Natural killer cell treated with Interleukin-12 subunit alpha and Interleukin-12 subunit beta and Interleukin-15 and Interleukin-18, amount 100 ng/mL, for 72 hours (primary cell): ENCODE measurements around the gene PDE11A. TPM values are rescaled to one million over a fixed set of nuclear protein-coding genes. Genes with fewer than 3 reads are reported as not detected.
A peak's percentile ranks its signal among the peaks of the same experiment; 100 is the strongest.

Experiments
- ATAC-seq, 2 donors: fragments of 150-1000 bp; cut with Tn5 transposase in 1 of 2; sonication (Bioruptor Pico), chemical (Tn5 transposase) in 1 of 2; 2 replicates each; pipeline ENCODE4 v1.10.0; 2021
- DNase-seq: peaks from one replicate; pipeline ENCODE4 v3.0.0; 2022; ENCODE audit warnings: low spot score
- H3K27ac Mint-ChIP-seq, 2 donors: 1 replicate in 1 of 2; 2 replicates in 1 of 2; pipeline ENCODE4 v1.8.0; 2022; ENCODE audit warnings: mixed read lengths in 2 of 2, mild to moderate bottlenecking in 1 of 2, moderate library complexity in 1 of 2
- H3K27me3 Mint-ChIP-seq, 2 donors: 1 replicate in 1 of 2; 2 replicates in 1 of 2; pipeline ENCODE4 v1.8.0; 2022; ENCODE audit warnings: mixed read lengths in 2 of 2
- H3K36me3 Mint-ChIP-seq: one replicate; pipeline ENCODE4 v1.8.0; 2022; ENCODE audit warnings: mixed read lengths
- H3K4me1 Mint-ChIP-seq, 2 donors: 1 replicate in 1 of 2; 2 replicates in 1 of 2; pipeline ENCODE4 v1.8.0; 2022; ENCODE audit warnings: low read depth in 2 of 2, mixed read lengths in 2 of 2, mild to moderate bottlenecking in 1 of 2
- H3K4me3 Mint-ChIP-seq: one replicate; pipeline ENCODE4 v1.8.0; 2022; ENCODE audit warnings: mixed read lengths
- H3K9me3 Mint-ChIP-seq: 2 replicates; pipeline ENCODE4 v1.8.0; 2022; ENCODE audit warnings: mixed read lengths
- total RNA-seq, 2 donors: library from RNA; stranded (reverse); gene quantifications; one replicate each; pipeline ENCODE4 v1.2.3, GENCODE V29; 2022

Gene PDE11A
- total RNA-seq, 2 donors from 2014 or later: not detected

- DNase-seq (no peak), ATAC-seq (no peak)
- no peak overlapping the region for H3K4me3 Mint-ChIP-seq
- peaks cover 33 to 36% of the 10 kb centered on the region in 2 donors for H3K4me1 Mint-ChIP-seq
- H3K9me3 Mint-ChIP-seq: peaks cover 9% of the 10 kb centered on the region
- peaks cover 6% of the 10 kb centered on the region for H3K36me3 Mint-ChIP-seq
- H3K27me3 Mint-ChIP-seq: no peaks in the 10 kb centered on the region
- peak overlapping the region in 1 of 2 donors; percentile 36 for H3K27ac Mint-ChIP-seq
These were observed 290.0 kb downstream of the PDE11A start for GRCh38 chr2:177782613-177783012.

DNA sequence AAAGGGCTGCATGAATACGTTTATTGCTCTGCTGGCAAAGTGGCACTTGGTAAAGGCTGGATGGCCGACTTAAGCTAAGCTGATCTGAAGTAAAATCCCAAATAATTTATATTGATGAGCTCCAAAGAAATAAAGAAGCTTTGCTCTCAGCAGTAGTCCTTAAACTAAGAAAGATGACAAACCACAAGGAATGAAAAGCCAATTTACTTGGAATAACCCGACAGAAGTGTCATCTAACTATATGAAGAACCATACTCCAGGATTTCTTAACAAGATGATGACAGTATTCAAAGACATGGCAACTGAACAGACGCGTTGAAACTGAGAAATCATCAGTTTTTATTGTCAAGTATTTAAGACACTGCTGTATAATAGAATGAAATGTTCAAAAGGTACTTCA lies 294.1 kb downstream of the PDE11A start:
- ATAC-seq (no peak), DNase-seq (no peak)
- H3K4me1 Mint-ChIP-seq: peaks cover 15 to 16% of the 10 kb centered on the region in 2 donors
- H3K27ac Mint-ChIP-seq: no peak overlapping the region
- peaks cover 6% of the 10 kb centered on the region for H3K9me3 Mint-ChIP-seq
- H3K36me3 Mint-ChIP-seq: no peaks in the 10 kb centered on the region
- H3K4me3 Mint-ChIP-seq: no peak overlapping the region
- no peaks in the 10 kb centered on the region for H3K27me3 Mint-ChIP-seq

DNA sequence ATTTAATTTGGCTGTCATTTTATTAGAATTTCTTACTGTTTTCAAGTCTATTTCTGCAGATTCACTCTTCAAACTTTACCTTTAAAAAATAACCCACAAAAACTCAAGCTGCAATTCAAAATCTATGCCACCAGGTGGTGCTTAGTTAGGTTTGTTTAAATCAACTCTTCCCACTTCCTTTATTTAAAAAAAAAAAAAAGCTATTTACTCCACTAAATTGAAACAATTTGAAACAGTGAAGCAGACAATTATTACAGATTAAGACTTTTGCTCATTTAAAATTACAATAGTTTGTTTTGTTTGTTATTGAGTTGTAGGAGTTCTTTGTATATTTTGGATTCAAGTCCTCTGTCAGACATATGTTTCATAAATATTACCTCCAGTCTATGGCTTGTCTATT lies 300.0 kb downstream of the PDE11A start:
- ATAC-seq (no peak), DNase-seq (no peak)
- peak overlapping the region in 1 of 2 donors; percentile 54 for H3K27ac Mint-ChIP-seq
- peaks cover 0 to 5% of the 10 kb centered on the region in 2 donors for H3K4me1 Mint-ChIP-seq
- H3K9me3 Mint-ChIP-seq: no peaks in the 10 kb centered on the region
- no peaks in the 10 kb centered on the region for H3K27me3 Mint-ChIP-seq
- H3K36me3 Mint-ChIP-seq: no peaks in the 10 kb centered on the region
- H3K4me3 Mint-ChIP-seq: no peak overlapping the region

GRCh38 chr2:177771191-177771590 lies 301.4 kb downstream of the PDE11A start:
- no peak for DNase-seq
- H3K36me3 Mint-ChIP-seq: no peaks in the 10 kb centered on the region

GRCh38 chr2:177767768-177768167 lies 304.8 kb downstream of the PDE11A start:
- peaks cover 4 to 8% of the 10 kb centered on the region in 2 donors for H3K4me1 Mint-ChIP-seq
- ATAC-seq: no peak
- H3K4me3 Mint-ChIP-seq: no peak overlapping the region
- no peaks in the 10 kb centered on the region for H3K36me3 Mint-ChIP-seq
- H3K9me3 Mint-ChIP-seq: no peaks in the 10 kb centered on the region
- no peak overlapping the region for H3K27ac Mint-ChIP-seq
- H3K27me3 Mint-ChIP-seq: peaks cover 3 to 5% of the 10 kb centered on the region in 2 donors
- DNase-seq: no peak

More at GRCh38 chr2:177771191-177771590, 301.4 kb downstream of the PDE11A start:
- Mint-ChIP-seq H3K4me1 (peaks cover 0 to 5% of the 10 kb centered on the region in 2 donors), H3K9me3 (no peaks in the 10 kb centered on the region), H3K4me3 (no peak overlapping the region), H3K27ac (no peak overlapping the region), H3K27me3 (no peaks in the 10 kb centered on the region)
- ATAC-seq: no peak

GRCh38 chr2:177765698-177766097 lies 306.9 kb downstream of the PDE11A start:
- H3K4me3 Mint-ChIP-seq: no peak overlapping the region
- ATAC-seq: no peak
- H3K27me3 Mint-ChIP-seq: peaks cover 12 to 21% of the 10 kb centered on the region in 2 donors

DNA sequence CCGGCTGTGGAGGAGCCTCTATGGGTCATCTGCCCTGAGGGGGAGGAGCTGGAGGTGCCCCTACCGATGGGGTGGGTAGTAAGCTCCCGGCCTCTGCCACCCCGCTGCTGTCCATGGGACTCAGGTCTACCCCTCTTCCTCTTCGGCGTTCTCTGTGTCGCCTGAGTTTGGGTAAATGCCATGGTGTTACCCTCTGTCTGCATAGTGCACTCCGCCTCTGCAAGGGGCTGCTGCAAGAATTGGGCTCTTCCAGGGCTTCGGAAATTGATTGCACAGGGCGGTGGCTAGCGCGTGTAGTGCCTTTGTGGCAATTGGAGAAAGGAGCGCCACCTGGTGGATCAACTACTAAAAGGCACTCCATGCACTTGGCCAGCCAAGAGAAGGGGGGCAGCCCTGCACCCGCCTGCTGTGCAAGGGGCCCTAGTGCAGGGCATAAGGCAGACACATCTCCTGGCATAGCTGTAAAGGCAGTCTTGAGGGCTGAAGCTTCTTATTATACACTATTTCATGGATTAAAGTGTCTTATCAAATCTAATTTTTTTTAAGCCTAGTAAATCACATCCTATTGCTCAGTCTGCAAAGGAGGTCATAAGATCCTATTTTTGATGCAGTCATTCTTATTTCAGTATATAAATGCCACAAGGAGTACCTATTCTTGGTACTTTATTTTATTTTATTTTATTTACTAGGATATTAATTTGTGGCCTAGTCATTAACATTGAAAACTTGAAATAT lies 308.9 kb downstream of the PDE11A start:
- H3K27ac Mint-ChIP-seq: no peak overlapping the region
- peak; percentile 84 to 91 for ATAC-seq
- peaks cover 14 to 24% of the 10 kb centered on the region in 2 donors for H3K27me3 Mint-ChIP-seq
- peaks cover 4 to 8% of the 10 kb centered on the region in 2 donors for H3K4me1 Mint-ChIP-seq
- H3K36me3 Mint-ChIP-seq: no peaks in the 10 kb centered on the region
- no peaks in the 10 kb centered on the region for H3K9me3 Mint-ChIP-seq
- peak overlapping the region; percentile 32 for H3K4me3 Mint-ChIP-seq
- DNase-seq: peak; percentile 78

More at GRCh38 chr2:177765698-177766097, 306.9 kb downstream of the PDE11A start:
- H3K36me3 Mint-ChIP-seq: no peaks in the 10 kb centered on the region
- no peaks in the 10 kb centered on the region for H3K9me3 Mint-ChIP-seq
- DNase-seq: no peak
- no peak overlapping the region for H3K27ac Mint-ChIP-seq
- H3K4me1 Mint-ChIP-seq: peaks cover 4 to 8% of the 10 kb centered on the region in 2 donors

DNA sequence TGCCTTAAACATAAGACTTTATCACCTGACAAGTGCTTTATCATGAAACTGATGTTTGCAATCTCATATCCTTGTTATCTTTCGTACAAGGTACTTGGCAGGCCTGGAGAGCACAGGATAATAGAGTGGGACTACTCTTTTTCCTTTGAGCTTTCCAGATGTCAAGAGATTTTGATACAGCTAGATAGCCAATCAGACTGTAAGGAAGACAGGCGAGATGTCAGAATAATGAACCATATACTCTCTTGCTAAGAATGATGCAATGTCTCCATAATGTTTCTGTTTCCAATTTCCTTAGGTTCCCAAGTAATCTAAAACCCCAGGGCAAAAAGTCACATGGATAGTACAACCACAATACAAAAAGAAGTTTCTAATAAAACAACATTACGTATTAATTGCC lies 313.1 kb downstream of the PDE11A start:
- H3K9me3 Mint-ChIP-seq: no peaks in the 10 kb centered on the region
- H3K4me3 Mint-ChIP-seq: no peak overlapping the region
- H3K27ac Mint-ChIP-seq: no peak overlapping the region
- H3K27me3 Mint-ChIP-seq: peaks cover 20 to 24% of the 10 kb centered on the region in 2 donors
- H3K36me3 Mint-ChIP-seq: no peaks in the 10 kb centered on the region
- H3K4me1 Mint-ChIP-seq: peaks cover 4% of the 10 kb centered on the region in 2 donors
- DNase-seq: no peak
- ATAC-seq: no peak

- no peak overlapping the region for H3K27ac Mint-ChIP-seq
- no peaks in the 10 kb centered on the region for H3K9me3 Mint-ChIP-seq
- no peaks in the 10 kb centered on the region for H3K36me3 Mint-ChIP-seq
- H3K27me3 Mint-ChIP-seq: peaks cover 20 to 24% of the 10 kb centered on the region in 2 donors
- DNase-seq (no peak), ATAC-seq (no peak)
- peaks cover 4% of the 10 kb centered on the region in 2 donors for H3K4me1 Mint-ChIP-seq
- H3K4me3 Mint-ChIP-seq: no peak overlapping the region
These were observed 313.8 kb downstream of the PDE11A start for GRCh38 chr2:177758591-177759371.

DNA sequence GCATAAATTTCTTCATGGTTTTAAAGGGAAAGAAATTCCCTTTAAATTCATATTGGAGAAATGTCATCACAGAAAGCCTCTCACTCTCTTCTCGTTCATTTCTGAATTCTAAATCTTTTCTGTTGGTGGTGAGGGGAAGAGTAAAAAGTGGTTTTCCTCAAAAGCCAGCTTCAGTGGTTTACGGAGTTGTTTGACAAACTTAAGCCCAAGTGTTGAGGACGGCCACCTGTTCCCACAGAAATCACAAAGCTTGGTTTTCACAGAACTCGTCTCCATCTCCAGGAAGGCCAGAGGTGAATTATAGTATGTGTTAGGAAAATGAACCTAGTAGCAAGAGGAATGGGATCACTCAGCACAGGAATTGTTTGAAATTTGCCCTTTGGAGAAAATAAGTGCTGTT lies 316.2 kb downstream of the PDE11A start:
- no peaks in the 10 kb centered on the region for H3K9me3 Mint-ChIP-seq

DNA sequence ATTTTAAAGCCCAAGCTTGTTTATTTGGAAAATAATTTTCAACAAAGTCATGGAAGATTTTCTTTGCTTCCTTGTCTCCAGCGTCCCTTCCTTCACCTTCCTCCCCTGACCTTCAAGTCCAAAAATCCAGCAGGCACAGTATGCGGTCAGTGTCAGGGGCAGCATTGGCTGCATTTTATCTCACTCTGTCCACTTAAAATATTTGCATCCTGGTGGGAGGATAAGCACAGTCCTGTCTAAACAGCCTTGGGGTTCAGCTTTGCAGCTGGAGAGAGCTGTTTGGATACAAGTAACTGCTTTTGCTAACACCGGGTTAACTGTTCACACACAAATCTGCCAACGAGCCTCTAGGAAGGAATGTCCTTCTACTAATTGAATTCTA lies 318.1 kb downstream of the PDE11A start:
- ATAC-seq (no peak), DNase-seq (no peak)
- H3K9me3 Mint-ChIP-seq: no peaks in the 10 kb centered on the region
- no peaks in the 10 kb centered on the region for H3K4me1 Mint-ChIP-seq
- H3K36me3 Mint-ChIP-seq: no peaks in the 10 kb centered on the region
- H3K27ac Mint-ChIP-seq: no peak overlapping the region
- H3K27me3 Mint-ChIP-seq: peaks cover 0 to 8% of the 10 kb centered on the region in 2 donors
- H3K4me3 Mint-ChIP-seq: no peak overlapping the region

More for the DNA sequence above, 316.2 kb downstream of the PDE11A start:
- no peak for DNase-seq
- H3K4me1 Mint-ChIP-seq: no peaks in the 10 kb centered on the region
- no peak overlapping the region for H3K4me3 Mint-ChIP-seq
- peaks cover 9 to 10% of the 10 kb centered on the region in 2 donors for H3K27me3 Mint-ChIP-seq
- no peaks in the 10 kb centered on the region for H3K36me3 Mint-ChIP-seq
- no peak overlapping the region for H3K27ac Mint-ChIP-seq
- no peak for ATAC-seq

DNA sequence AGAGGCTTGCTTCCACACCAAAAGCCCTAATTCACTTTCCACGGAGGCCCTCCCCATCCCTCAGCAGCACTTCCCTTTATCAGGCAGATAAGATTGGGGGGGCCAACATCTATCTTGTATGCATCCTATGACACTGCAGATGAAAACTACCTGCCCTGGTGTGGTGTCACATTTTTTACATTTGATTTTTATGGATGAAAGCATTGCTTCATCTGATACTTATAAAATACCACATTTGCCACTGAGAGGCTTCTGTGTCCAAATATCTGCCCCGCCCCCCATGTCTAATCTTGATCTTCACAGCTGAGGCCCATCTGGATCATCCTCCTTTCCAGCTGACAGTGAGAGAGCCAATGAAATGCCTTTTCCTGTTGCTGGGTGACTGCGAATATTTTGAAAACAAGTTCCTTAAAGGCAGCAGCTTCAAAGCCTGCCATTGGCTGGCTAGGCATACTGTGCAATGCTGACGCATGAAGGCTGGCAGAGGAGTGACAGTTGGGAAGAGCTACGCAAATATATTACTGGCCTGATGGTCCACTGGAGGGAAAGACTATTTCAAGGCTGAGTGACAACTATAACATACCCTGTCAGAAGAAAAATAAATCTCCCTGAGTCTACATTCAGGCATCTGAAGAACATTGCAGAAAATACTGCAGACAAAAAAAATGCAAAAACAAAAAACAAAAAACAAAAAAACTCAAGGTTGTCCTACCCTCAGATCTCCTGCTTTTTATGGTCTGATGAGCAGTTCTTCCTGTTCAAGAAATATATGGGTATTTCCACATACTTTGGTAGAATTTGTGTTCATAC lies 318.7 kb downstream of the PDE11A start:
- Mint-ChIP-seq H3K4me3 (no peak overlapping the region), H3K9me3 (no peaks in the 10 kb centered on the region), H3K36me3 (no peaks in the 10 kb centered on the region), H3K4me1 (no peaks in the 10 kb centered on the region), H3K27me3 (peaks cover 0 to 8% of the 10 kb centered on the region in 2 donors), H3K27ac (no peak overlapping the region)
- DNase-seq (no peak), ATAC-seq (no peak)

DNA sequence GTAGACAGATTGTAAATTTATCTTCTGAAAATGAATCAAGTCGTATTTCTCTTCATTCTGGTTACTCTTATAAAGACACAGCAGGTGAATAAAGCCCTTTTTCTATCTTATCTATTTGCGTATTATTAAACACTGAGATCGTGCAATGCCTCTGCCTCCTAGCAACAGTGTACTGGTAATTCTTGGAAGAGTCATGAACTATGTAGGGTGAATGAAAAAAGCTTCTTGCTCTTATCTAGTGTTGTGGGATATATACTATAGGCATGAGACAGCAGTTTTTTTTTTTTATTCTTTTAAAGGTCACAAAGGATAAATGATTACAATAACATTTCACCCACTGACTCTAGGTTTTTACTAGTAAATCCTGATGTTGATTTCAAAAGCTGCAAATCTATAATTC lies 324.2 kb downstream of the PDE11A start:
- ATAC-seq (no peak), DNase-seq (no peak)
- Mint-ChIP-seq H3K27ac (no peak overlapping the region), H3K36me3 (no peaks in the 10 kb centered on the region), H3K27me3 (peaks cover 2 to 13% of the 10 kb centered on the region in 2 donors), H3K4me3 (no peak overlapping the region), H3K4me1 (no peaks in the 10 kb centered on the region), H3K9me3 (no peaks in the 10 kb centered on the region)
